Midbrain (tissue), 1 donor: ENCODE results near the gene POMP.
A peak's percentile ranks its signal among the peaks of the same experiment; 100 is the strongest.

Source experiments
- DNase-seq: peaks from one replicate; lab custom pipeline; 2025; lab: John Stamatoyannopoulos, UW

Gene POMP

GRCh38 chr13:28658796-28659620 is at the start of gene POMP:
POMP (plus strand) TSS chr13:28659130; CDS start chr13:28659185, 55 bp downstream.
- peak; percentile 93 for DNase-seq

- DNase-seq = no peak
Measured at GRCh38 chr13:28609381-28609780, 49.5 kb upstream of the POMP start.

GRCh38 chr13:28609926-28610325 is 49.0 kb upstream of the POMP start:
- no peak for DNase-seq

- DNase-seq = no peak
Measured at GRCh38 chr13:28610996-28611395, 47.9 kb upstream of the POMP start.

- DNase-seq = peak; percentile 17
Measured at GRCh38 chr13:28611654-28612131, 47.2 kb upstream of the POMP start.

GRCh38 chr13:28613562-28613961 is 45.4 kb upstream of the POMP start:
- DNase-seq = no peak

- no peak for DNase-seq
Measured at GRCh38 chr13:28615916-28616446, 42.9 kb upstream of the POMP start.

- no peak for DNase-seq
Measured at GRCh38 chr13:28618230-28618994, 40.5 kb upstream of the POMP start.

GRCh38 chr13:28620011-28620830 is 38.7 kb upstream of the POMP start:
- DNase-seq = no peak

- DNase-seq = no peak
Measured at GRCh38 chr13:28621449-28621848, 37.5 kb upstream of the POMP start.

- peak; percentile 22 for DNase-seq
Measured at GRCh38 chr13:28622286-28622685, 36.6 kb upstream of the POMP start.

- no peak for DNase-seq
Measured at GRCh38 chr13:28623782-28624706, 34.9 kb upstream of the POMP start.

GRCh38 chr13:28624707-28625432 is 34.1 kb upstream of the POMP start:
- DNase-seq = no peak

- DNase-seq = no peak
Measured at GRCh38 chr13:28626266-28626665, 32.7 kb upstream of the POMP start.

- no peak for DNase-seq
Measured at GRCh38 chr13:28628241-28628640, 30.7 kb upstream of the POMP start.

- DNase-seq = no peak
Measured at GRCh38 chr13:28630869-28631268, 28.1 kb upstream of the POMP start.

- no peak for DNase-seq
Measured at GRCh38 chr13:28631801-28632200, 27.1 kb upstream of the POMP start.

GRCh38 chr13:28636069-28636468 is 22.9 kb upstream of the POMP start:
- DNase-seq = no peak

GRCh38 chr13:28636677-28637317 is 22.1 kb upstream of the POMP start:
- DNase-seq = peak; percentile 27
